H4 (cell line): ENCODE measurements around the gene SMPD3. TPM values are rescaled to one million over a fixed set of nuclear protein-coding genes. Genes with fewer than 3 reads are reported as not detected.

Experiments used
- DNase-seq: peaks from one replicate; pipeline ENCODE4 v3.0.0-alpha.2; 2015; ENCODE audit warnings: low spot score
- total RNA-seq: library from RNA; depleted of rRNA; stranded (reverse); fragments of >200 nt; shearing (Covaris generic); gene quantifications from 2 replicates; pipeline ENCODE4 v1.2.3, GENCODE V29; 2014

Gene SMPD3
- total RNA-seq, 1 experiment from 2014 or later, result not detected

DNA sequence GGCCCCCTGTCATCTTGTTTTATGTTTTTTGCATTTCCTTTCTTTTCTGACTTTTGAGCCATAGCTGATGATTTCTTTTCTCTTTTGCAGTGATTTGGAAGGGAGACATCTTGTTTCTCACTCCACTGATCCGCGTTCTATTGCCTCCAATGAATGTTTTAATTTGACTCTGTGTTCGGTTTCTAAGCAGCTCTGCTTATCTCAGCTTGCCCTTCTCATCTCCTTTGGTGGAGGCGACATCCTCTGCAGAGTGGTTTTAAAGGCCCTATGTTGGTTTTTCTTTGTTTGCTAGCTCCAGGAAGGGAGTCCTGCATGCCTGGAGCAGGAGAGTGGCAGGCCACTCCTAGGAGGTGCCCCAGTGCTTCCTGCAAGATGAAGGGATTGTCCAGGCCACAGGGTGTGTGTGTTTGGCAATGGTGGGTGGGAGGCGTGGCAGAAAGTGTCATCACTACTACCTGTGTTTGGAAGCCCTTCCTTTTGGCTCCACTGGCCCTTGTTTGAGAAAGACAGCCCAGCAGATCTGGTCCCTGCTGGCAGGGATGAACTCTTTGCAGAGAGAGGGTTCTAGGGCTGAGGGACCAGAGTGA is 13.6 kb downstream of the SMPD3 start:
- DNase-seq, result no peak

DNA sequence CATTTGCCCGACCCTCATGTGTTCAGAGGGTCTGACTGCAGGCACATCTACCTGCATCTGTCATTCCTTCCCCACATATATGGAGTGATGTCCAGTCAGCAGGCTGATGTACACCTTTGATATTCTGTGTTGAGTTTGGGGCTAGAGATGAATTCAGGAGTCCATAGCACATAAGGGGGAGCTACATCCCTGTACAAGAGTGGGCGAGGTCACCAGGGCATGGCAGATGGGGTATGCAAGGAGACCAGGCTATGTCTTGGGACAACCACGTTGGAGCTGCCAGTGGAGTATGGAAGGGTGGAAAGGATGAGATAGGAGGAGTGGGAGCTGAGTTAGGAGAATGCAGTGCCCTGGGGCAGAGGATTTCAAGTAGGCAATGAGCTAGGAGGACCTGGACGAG is 15.0 kb downstream of the SMPD3 start:
- no peak for DNase-seq

DNA sequence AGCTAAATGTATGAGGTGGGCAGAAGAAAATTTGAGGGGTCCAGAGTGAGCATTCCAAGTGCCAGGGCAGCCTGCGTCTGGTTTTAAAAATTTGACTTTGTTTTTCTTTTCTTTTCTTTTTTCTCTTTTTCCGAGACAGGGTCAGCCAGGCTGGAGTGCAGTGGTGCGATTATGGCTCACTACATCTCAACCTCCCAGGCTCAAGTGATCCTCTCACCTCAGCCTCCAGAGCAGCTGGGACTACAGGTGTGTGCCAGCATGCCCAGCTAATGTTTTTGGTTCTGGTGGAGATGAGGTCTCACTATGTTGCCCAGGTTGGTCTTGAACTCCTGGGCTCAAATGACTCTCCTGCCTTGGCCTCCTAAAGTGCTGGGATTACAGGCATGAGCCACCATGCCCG is 15.6 kb downstream of the SMPD3 start:
- DNase-seq, result no peak

DNA sequence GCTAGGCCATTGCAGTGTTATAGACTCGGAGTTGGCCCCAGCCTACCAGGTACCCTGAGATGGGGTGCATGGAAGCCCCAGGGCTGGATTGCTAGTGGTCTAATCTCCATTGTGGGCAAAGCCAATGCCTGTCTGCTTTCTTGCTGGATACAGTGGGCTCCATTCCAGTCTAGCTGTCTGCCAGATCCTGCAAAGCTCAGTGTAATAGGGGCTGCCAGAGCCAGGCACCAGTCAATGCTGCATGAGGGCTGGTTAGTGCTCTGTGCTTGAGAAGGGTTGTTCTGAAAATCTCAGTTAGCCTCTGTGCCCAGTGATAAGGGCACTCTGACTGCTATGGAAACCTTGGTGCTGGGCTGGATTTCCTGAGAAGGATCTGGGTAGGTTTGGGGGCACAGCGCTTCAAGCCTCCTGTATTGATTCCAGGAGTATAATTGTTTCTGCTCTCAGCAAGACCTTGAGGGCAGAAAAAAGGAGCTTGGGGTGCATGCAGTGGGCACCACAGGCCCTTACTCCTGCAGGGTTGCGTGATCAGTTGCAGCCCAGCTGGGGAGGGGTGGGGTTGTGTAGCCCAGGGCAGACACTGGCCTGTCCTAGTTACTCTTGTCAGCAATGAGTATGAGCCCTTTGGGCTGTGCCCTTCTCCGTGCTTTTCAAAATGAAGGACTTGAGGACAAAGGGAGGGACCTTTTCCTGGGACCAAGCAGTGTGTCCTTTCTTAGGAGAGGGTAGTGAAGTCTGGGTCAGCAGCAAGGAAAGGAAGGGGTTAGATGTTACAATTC is 19.0 kb downstream of the SMPD3 start:
- DNase-seq, result no peak

DNA sequence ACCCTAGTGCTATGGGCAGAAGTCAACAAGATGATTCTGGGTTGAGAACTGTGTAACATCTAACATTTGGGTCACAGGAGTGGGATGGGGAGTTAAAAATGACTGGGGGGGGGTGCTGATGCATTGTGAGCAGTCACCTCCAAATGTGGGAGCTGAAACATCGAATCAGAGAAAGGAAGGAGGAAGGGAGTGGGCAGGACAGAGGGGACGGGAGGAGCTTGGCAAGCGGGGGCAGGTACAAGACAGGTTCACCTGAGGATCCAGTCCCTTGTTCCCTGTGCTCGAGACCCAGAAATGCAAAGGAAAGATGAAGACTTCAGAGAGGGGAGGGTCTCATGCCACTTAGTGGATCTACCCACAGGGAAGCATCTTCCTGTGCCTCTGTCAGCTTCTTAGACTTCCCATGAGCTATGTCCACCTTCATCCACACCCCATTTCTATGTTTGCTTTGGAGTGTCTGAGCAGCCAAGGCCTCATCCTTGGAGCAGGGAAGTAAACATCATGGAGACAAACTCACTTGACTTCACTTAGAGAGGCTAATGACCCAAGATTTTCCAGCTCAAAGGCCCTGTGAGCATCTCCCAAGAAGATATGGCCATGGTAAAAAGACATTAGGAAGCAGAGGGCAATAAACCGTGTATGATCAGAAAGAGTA is 20.5 kb downstream of the SMPD3 start:
- no peak for DNase-seq

DNA sequence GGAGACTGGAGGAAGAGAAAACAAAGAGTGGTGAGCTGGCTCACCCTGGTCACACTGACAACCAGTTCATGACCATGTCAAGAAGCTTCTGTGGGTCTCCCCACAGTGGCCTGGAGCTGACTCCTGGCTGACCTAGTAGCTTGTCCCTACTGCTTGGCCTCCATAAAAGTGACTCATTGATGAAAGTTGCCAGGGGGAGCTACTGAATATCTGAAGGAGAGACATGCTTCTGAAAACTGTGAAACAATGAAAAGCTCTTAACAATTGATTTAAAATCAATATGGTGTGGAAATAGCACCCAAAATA is 22.0 kb downstream of the SMPD3 start:
- no peak for DNase-seq

DNA sequence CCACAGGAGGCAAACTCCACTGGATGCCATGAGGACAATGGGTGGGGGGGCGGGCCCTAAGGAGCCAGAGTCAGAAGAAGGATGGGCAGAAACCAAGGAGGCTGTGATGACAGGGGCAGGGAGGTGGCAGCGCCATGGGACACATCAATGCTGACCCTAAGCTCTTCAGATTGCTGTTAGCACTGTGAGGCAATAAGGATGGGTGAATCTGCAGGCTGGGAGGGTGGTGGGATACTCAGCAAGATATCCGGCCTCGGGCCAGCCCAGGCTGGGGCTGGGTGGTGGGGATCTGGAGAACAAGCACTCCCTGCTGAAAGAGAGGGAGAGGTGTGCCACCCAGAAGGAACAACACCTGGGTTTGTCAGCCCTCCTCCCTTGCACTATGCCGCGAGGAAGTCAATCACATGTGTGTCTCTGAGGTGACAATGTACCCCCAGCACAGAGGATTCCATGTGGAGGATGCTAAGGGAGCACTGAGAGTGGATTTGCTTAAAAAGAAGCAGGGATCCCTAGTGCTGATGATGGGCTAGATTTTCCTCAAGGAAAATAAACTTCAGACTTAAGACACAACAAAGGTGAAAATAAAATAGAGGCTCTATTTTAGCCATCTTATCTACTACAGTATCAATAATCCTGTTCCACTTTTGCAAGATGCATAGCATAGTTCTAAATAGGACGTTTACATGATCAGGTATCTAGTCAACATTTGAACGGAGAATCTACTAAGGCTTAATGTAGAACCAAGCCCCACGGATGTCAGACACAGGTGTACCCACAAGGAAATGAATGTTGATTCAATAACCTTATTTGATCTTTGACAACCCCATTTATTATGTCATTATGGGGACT is 22.6 kb downstream of the SMPD3 start:
- DNase-seq, result no peak

DNA sequence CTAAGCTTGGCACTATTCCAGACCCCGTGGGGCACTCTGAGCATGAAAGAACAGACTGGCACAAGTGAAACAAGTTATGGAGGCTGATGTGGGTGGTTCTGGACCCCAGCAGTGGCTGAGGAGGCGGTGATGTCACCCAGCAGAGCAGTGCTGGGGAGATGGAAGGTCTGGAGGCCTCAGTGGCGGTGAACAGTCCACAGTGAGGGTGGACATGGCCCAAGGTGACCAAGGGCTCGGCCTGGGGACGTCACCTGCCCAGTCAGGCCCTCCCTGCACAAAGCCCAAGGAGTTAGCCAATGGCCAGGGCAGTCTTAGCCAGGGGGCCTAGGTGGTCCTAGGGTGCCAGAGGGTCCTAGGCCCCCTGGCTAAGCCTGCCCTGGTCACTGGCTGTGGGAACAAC is 24.5 kb downstream of the SMPD3 start:
- no peak for DNase-seq

DNA sequence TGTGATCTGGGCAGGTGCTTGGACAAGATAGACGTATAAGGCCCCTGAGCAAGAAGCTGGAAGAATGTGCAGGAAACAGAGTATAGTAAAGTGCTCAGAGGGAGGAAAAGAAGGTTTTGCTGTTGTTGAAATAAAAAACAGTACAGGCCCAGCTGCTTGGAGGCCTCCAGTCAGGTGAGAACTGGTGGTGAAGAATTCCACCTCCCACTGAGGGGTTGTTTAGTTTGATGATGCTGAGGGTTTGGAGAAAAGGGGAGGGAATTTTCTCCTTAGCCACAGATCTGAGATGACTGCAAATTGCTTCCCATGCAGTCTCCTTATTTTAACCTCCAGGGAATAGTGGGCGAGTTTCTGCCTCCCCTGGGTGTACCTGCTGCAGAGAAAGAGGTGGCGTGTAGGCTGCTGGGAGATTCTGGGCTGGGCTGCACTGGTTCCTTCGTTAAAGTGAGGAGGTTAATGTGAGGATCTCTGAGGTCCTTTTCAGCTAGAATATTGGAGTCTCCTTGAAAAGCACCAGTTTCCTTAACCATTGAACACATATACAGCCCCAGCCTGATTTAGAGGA is 25.8 kb downstream of the SMPD3 start:
- DNase-seq, result no peak

DNA sequence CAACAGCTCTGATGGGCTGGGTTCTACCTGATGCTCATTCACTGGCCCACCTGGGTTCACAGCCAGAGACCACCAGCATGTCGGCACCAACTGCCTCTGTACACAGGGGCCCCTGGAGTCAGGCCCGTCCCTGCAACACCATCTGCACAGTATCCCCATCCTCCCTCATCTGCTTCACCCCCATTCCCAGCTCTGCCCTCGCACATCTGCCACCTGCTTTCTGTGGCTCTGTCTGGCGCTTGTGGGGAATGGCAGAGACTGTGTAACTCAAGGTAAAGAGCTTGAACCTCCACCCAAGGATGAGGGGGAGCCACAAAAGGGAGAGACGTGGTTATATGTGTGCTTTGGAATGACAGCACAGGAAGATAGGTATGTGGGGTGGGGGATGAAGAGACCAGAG is 27.2 kb downstream of the SMPD3 start:
- no peak for DNase-seq

DNA sequence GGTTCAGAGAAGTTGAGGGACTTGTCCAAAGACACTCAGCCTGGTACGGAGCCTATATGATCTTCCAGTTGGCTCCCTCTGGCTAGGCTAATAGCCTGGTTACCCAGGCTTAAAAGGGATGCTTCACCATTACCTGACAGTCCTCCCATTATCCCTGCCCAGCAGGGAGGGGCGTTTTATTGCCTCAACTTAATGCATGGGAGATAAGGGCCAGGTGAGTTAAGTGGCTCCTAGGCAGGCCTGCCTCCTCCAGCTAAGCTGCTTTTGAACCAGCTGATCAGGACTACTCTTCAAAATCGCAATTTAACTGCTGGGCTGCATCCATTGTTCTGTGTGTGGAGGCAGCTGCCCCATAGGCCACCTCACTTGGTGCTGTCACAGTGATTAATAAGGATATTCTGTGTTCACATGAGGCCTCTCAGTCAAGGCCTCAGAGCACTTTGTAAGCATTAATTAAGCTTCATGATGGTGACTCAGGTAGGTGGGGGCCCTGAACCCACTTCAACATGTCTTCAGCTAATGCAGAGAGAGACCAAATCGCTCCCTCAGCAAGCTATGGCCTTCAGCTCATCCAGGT is 27.9 kb downstream of the SMPD3 start:
- DNase-seq, result no peak

DNA sequence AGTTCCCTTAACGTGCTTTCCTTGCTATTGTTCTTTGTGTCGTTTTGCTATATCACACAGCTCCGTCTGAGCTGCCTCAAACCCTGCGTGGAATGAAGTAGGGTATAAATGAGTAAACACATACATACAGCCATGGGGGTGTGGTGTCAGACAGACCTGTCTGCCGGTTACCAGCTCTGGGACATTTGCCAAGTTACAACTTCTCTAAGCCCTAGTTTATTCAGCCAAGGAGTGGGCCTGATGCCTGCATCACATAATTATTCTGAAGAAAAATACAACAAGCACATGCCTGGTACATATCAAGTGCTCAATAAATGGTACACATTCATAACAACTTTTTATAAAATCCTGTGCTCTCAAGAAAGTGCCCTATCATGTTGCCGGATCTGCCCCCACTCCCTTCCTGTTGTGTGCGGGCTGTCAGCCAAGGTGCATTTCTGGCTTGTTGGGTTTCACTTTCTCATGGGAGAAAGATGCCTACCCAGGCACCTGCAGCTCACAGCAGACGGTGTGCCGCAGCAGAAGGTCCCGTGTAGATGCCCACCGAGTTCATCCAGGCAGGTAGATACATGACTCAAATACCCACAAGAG is 30.5 kb downstream of the SMPD3 start:
- DNase-seq, result peak; percentile 57

DNA sequence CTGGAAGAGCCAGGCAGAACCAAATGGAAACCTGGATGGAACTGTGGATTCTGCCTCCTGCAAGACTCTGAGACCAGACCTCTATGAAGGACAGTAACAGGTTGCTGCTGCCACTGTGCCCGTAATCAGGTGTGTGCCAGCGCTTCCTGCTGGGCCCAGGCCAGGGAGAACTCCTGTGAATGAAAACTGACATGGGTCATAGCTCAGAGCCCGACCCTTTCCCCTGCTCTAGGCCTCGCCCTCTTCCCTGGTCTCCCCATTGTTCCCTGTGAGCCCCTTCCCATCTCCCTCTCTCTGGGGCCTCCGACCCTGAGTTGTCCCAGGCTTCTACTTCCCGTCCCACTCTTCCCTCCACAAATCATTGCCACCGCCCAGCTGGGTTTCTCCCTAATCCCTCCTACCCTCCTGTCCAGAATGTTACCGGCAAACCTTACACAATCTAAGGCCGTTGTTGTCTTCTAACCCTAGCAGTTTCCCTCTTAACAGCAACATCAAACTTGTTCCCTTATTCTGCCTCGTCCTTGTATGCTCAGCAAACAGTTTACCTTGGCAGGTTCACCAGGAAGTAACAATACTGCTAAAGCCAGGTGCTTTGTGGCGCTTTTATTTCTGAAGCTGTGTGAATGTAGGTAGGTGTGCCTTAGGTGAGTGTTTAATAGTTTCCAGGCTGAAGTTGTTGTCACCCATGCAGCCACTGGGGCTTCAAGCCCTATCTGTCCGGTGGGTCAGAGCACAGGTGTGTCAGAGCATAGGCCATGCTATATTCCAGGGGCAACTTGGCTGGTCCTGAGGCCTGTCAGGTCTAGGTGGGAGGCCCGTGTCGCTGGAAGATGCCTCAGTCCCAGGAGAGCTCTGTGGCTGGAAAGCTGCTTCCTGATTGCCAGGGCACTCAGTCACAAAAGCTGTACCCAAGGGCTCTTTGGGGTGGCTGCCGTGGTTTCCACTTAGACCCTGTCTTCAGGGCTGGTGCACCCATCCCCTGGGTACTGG is 32.0 kb downstream of the SMPD3 start:
- DNase-seq, result no peak

DNA sequence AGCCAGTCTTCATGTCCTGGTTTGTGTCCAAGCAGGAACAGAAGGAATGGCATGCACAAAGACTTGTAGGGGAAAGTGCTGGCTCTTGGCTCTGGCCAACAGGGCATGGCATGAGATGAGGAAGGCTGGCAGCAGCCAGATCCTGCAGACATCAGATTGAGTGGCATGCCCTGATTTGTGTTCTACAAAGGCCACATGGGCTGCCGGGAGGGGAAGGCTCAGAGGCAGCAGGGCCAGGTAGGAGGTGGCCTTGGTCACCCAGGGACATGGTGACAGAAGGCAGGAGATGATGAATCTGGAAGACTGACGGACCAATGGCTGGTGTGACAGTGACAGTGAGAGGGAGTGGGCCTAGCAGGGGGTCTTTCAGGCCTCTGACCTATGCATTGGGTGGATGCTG is 33.7 kb downstream of the SMPD3 start:
- no peak for DNase-seq

DNA sequence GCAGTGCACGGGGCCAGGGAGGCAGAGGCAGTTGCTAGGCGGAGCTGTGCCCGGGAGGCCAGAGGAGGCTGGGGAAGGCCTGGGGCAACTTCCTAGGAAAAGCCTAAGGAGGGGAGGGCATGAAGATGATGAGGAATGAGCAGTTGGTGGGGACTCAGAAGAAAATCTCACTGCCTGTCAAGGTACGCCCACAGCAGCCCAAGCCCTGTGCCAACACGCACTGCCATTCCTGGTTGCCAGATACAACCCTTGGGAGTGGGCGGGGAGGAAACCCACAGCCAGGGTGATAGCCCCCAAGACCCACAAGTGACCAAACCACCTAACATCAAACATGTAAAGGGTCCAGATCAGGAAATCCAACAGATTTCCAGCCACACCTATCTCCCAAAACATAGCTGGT is 36.2 kb downstream of the SMPD3 start:
- no peak for DNase-seq

DNA sequence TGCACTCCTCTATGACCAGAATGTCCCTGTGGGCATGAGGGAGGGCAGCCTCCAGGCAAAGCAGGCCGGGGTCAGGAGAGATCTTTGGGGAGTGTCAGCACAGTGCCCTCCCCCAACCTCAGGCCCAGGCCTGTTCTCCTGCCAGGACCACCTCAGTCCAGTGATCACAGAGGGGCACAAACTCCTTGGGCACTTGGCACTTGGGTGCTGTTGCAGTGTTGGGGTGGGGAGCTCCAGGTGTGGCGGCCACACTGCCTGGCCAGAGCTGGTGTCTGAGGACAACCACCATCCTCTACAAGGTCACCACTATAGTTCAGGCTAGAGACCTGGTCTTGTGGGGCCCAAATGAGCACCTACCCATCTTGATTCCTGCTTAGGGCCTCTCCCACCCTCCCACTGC is 37.2 kb downstream of the SMPD3 start:
- DNase-seq, result no peak

DNA sequence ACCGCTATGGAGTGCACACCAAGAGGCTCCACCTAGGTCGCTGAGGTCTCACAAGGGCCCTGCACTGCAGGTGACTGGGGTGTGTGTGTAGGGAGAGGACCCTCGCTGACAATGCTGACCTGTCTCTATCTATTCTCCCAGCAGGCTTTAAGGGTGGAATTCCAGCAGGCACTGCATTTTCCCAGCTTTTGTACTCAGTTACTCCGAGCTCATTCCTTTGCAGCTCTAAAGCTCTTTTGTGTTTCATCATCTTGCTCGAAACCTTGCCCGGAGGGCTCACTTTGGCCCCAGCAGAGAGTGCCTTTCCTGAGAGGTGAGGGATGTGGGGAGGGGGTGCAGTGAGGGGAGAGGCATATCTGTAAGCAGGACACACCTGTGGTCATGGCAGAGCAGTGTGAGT is 39.3 kb downstream of the SMPD3 start:
- no peak for DNase-seq

DNA sequence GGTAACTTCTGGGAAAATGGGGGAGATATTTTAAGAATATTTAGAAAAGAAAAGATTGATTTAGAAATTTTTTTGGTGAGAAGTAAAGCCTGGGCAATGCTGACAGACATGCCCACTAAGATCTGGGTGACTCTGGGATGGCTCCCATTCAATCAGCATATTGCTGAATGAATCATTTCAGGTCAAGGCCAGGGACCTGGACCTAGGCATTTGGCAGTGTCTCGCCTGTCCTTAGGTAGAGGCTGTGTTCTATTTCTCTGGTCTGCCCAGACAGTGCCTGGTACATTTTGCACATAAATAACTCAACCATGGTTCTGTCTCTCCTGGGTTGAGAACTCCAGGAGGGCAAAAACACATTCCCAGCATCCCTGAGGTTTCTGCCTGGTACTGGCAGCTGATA is 39.9 kb downstream of the SMPD3 start:
- DNase-seq, result no peak

DNA sequence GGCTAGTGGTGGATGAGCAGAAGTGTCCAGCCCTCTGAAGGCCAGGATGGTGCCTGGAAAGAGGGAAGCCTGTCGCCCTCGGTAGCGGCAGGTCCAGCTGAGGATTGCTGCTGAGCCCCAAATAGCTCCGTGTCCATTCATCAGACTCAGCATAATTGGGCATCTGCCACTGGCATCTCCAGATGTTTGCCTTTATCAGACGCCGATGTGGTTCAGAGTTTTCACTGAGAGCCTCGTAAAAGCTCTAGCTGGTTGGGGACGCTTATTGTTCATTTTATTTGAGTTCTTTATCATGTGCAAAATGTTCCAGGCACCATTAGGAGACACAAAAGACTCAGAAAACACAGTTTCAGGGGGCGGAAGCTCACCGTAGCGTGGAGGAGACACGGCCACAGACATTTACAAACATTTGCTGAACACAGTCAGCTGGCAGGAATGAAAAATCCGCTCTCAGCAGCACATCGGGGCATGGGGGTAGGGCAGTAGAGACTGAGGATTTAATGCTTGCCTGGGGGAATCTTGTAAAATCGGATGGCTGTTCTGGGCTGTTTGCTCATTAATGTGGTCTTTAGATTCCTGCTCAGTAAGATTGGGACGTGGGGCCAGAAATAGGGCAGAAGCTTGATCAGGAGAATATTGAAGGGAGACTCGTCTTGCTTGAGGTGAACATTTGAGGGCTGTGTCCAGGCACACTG is 41.7 kb downstream of the SMPD3 start:
- DNase-seq, result no peak
